T-helper 1 cell (primary cell): ENCODE data around the gene CTRL.
"Not testable (repeated sequence)": the region's sequence is repeated elsewhere in the genome, so short reads cannot be mapped to it uniquely, and the experiment has no call there.

Experiments used
- DNase-seq, 5 donors: peaks; one replicate each; pipeline ENCODE4 v3.0.0-alpha.2; 2012 to 2020

Gene CTRL

DNA sequence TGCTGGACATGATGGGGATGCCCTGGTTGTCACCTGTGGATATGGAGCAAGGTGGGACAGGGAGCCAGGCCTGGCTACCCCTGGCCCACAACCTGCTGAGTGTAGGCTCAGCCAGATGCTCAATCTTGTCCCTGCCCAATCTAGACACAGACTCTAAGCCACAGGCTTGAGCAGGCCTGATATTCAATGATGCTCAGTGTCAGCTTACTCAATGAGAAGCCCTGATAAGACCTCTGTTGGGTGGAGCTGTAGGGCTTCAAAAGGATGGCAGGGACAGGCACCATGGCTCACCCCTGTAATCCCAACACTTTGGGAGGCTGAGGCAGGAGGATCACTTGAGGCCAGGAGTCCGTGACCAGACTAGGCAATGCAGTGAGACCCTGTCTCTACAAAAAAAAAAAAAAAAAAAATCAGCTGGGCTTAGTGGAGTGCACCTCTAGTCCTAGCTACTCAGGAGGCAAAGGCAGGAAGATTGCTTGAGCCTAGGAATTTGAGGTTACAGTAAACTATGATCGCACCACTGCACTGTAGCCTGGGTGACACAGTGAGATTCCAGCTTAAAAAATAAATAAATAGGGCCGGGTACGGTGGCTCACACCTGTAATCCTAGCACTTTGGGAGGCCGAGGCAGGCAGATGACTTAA, 8.9 kb upstream of the CTRL start:
- DNase-seq, result no peak

DNA sequence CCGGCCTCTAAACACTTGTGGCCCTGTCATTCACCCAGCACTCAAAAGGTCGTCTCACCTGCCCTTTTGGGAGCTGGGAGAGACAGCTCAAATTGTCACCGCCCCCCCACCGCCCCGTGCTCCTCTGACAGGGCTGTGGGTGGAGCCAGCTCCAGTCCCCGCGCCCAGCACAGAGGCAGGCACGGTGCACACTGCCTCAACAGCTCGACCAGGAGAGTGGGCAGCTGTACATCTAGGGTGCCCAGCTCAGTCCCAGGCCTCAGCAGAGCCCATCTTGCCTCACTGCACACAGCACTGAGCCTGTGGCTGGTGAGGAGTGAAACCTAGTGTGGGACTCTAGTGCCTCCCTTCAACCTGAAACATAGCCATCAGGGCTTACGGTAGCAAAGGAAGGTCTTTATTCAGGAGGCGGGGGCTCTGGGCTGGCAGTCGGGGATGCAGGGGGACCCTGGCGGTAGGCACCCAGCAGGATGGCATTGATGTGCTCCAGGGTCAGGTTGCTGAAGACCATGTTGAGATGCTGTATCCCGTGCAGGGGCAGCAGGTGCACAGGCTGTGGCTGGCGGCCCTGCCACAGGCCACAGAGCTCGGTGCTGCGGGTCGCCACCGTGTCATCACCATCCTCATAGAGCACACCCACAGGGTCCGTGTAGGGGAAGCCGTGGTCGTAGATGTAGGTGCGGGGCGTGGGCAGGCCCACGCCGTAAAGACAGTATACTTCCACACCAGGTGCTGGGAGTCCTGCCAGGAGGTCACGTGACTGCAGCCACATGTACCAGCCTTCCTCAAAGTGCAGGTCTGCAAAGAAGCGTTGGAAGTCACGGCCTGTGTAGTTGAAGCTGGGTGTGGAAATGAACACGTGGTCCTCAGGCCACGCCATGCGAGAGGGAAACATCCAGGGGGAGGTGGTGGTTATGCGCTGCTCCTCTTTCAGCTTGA, 8.1 kb upstream of the CTRL start:
- DNase-seq, result peak in 2 of 5 donors; percentile 27 to 36

DNA sequence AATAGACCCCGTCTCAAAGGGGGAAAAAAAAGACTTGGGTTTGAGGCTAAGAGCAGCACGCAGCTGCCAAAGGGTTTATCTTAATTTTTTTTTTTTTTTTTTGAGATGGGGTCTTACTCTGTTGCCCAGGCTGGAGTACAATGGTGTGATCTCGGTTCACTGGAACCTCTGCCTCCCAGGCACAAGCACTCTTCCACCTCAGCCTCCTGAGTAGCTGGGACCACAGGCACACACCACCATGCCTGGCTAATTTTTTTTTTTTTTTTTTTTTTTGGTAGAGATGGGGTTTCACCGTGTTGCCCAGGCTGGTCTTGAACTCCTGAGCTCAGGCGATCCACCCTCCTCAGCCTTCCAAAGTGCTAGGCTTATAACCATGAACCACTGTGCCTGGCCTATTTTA, 6.1 kb upstream of the CTRL start:
- not testable (repeated sequence) for DNase-seq

DNA sequence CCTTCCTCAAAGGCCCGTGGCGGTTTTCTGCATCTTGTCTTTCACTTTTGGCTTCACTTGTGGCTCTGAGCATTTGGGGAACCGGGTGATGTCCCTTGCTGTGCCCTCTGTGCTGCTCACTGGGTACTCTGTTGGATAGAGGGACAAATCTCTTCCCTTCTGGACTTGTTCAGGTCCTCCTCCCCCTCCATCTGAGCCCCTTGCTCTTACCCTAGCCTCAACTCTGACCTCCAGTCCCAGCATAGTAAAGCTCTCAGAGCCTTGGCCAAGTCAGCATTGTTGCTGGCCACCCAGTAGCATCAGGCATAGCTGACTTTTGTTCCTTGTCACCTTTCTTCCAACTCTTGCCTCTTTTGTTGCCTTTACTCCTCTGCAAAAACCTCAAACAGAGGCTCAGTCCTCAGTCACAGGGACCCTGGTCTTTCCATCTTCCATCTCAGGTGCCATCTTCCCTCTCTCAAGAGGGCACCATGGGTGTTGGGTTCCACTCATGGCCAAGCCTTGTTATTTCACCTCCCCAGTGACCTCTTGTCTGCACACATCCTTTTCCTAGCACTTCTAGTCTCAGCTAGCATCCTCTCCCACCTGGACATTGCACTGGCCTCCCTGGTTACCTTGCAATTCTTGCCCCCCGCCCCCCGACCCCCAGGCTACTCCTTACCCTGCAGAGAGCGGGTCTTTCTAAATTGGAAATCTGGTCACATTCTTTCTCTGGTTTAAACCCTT, 5.4 kb upstream of the CTRL start:
- peak; percentile 48 to 90 (median 67) for DNase-seq

DNA sequence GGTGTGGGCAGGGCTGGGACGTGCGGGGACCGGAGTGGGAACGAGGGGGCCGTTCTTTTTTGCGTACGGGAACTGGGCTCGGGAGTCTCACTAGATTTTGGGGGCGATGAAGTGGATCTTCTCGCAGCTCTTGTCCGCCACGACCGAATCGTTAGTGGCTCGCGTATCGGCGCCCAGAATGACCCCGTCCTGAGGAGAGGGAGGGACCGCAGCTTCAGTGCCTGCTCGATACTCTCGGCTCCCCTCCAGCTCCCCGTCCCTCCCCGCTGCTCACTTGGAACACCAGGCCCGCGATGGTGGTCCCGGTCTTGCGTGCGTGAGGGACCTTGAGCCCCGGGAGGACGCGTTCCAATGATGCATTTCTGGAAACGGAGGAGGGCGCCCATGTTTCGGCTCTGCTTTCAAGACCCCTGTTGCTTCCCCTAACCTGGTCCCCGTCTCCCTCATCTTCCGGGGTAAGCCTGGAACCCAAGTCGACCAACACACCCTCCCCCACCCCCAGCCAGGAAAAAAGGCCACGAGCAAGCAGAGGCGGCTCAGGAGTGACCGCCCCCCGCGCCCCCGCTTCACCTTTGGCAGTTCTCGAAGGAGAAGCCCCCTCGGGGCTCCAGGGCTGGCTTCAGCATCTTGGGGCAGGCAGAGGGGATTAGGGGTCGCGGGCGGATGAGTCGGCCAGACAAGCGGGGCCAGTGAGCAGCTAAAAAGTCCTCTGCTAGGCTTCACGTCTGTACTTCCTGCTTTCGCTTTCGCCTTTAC, 4.6 kb upstream of the CTRL start, which contains the start of gene PSMB10:
Gene PSMB10, minus strand, starts transcription at position 727 of the 756 bp plus-strand sequence. Its CDS starts 101 bp downstream, at position 626.
- peak in 1 of 5 donors; percentile 10 for DNase-seq

DNA sequence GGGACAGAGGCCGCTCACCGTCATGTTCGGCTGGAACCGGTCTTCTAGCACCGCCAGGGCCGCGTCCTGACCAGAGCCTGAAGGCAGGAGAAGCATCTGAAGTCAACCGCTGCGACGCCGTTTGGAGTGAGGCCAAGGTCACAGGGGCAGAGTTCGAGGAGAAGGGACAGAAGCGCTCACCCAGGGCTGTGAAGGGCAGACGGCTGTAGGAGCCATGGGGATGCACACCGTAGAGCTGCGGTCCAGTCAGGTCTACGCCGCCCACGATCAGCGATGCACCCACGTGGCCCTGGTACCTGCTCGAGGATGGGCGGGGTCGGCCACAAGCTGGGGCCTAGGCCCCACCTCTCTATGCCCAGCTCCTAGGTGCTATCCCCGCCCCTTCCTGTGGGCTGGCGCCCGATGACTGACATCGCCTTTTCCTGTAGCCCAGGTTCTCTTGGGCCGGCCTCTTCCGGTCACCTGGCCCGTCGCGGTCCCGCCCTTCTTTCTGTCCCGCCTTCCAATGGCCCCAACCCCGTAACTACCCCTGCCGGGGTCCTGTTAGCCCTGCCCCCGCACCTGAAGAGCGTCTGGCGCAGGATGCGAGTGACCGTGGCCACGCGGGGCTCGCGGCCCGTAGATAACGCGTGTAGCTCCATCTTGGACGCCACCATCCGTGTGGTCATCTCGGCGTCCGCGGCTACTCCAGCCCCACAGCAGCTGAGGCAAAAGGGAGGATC, 3.9 kb upstream of the CTRL start:
- peak; percentile 94 to 96 (median 95) for DNase-seq

DNA sequence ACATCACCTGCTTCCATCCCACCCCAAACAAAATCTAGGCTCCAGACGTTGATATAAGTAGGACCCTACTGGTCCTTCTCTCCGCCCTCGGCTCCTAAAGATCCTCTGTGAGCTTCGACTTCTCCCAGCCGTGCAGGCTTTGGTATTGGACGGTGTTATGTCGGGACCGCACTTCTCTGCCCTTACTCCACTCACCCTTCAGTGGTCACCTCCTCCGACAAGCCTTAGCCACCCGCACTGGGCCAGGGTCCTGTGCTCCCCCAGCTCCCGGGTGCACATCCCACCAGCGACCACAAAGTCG, 3.4 kb upstream of the CTRL start:
- DNase-seq, result no peak

DNA sequence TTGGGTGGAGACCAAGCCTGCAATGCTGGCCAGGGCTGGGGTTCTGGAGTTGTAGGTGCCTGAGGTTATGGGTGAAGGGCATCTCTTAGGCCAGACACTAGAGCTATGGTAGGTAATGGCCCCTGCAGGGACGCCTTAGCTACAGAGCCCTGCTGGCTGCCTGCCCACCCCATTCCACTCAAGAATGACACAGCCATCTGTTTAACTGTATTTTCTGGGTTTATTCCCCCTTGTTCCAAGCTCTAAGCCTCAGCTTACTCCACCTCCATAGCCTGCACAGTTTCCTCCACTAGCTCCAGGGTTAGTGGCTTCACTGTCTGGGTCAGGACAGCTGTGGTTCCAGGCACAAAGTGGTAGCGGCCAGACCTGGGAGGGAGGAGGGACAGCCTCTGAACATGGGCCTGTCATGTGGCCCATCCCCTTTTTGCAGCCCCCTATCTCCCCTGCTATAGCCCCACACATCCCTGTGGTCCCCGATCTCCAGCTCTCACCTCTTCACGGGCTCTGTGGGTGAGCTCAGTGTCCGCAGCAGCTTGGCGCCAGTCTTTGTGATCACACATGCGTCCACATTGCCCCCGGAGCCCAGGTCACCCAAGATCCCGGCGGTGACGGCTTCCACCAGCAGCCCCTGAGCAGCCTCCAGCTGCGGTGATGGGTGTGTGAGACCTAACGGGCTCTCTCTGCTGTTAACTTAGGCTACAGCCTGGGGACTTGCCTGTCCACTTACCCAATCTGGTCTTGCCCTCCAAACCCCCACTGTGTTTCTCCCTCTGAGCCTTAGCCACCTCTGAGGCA, 2.8 kb upstream of the CTRL start:
- DNase-seq, result no peak

DNA sequence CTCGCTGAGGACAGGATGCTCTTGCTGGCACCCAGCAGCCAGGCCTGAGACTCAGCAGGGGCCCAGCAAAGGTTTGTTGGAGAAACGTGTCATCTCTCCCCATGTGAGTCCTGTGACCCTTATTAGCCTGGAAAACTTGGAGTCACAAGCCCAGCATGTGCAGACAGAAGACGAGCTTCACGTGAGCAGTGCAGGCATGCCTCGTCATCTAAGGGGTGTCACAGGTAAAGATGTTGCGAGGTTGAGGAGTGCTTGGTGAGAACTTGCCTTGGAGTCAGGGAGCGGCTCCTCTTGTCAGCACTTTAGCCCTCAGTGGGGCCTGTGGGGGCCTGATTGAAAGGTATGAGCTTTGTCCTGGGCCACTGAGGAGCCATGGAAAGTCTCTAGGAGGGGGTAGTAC, 2.1 kb upstream of the CTRL start:
- no peak for DNase-seq

DNA sequence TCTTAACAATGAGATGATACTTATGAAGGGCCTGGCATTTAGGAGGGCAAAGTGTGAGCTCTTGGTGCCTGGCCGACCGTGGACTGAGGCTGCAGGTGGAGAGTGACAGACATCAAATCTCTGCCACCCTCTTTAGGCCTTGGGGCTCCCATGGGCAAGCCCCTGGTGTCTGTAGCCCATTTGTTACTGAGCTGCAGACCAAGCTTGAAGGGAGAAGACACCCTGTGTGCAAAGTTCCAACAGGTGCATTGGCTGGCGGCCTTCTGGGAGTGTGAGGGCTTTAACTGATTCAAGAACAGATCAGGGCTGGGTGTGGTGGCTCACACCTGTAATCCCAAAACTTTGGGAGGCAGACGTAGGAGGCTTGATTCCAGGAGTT, 789 bp upstream of the CTRL start:
- DNase-seq, result no peak

DNA sequence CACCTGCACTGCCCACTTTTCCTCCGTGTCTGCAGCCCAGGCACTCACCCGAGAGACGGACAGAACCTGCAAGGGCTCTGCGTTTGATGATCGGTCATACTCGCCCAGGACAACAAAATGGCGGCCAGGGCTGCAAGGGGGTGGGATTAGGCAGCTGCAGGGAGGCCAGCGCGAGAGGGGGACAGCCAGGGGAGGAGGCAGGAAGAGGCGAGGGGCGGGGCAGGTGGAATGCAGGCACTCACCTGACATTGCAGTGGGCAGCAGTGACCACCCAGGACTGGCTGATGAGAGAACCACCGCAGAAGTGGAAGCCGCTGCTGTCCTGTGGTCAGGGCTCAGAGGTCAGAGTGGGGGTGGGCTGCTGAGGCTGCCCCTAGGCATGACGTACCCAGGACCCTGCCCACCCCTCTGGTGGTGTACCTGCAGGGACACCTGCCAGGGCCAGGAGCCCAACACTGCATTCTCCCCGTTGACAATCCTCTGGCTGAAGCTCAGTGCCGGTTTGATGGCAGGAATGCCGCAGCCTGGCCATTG, 917 bp downstream of the CTRL start:
- no peak for DNase-seq

DNA sequence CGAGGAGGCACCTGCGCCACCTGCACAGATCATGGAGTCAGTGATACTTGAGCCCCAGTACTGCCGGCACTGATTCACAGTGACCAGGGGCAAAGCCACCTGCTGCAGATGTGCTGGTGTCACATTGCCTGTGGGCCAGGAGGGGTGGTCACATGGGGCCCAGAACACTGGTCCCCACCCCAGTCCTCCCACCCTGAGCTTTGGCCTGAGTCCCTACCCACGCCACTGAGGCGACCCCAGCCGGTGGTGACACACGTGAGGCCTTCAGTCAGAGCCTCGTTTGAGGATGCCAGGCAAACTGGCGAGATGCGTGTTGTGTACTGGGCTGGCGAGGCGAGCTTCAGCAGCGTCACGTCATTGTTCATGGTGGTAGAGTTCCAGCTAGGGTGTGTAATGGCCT, 1.5 kb downstream of the CTRL start:
- DNase-seq, result no peak

DNA sequence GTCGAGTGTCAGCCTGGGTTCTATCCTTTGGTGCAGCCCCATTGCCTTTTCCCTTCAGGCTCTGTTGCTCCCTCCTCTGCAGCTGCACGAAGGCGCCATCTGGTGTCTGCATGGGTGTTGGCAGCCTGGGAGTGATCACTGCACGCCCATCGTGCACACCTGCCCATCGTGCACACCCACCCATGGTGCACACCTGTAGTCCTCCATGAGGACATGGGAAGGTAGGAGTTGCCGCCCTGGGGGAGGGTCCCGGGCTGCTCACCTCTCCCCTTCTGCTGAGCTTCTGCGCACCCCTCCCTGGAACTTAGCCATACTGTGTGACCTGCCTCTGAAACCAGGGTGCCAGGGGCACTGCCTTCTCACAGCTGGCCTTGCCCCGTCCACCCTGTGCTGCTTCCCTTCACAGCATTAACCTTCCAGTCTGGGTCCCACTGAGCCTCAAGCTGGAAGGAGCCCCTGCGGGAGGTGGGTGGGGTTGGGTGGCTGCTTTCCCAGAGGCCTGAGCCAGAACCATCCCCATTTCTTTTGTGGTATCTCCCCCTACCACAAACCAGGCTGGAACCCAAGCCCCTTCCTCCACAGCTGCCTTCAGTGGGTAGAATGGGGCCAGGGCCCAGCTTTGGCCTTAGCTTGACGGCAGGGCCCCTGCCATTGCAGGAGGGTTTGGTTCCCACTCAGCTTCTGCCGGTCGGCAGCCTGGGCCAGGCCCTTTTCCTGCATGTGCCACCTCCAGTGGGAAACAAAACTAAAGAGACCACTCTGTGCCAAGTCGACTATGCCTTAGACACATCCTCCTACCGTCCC, 2.9 kb downstream of the CTRL start:
- DNase-seq, result peak; percentile 46 to 69 (median 63)

DNA sequence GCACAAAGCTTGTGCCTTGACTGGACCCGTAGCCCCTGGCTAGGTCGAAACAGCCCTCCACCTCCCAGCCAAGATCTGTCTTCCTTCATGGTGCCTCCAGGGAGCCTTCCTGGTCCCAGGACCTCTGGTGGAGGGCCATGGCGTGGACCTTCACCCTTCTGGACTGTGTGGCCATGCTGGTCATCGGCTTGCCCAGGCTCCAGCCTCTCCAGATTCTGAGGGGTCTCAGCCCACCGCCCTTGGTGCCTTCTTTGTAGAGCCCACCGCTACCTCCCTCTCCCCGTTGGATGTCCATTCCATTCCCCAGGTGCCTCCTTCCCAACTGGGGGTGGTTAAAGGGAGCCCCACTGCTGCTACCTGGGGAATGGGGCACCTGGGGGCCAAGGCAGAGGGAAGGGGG, 3.5 kb downstream of the CTRL start:
- no peak for DNase-seq

DNA sequence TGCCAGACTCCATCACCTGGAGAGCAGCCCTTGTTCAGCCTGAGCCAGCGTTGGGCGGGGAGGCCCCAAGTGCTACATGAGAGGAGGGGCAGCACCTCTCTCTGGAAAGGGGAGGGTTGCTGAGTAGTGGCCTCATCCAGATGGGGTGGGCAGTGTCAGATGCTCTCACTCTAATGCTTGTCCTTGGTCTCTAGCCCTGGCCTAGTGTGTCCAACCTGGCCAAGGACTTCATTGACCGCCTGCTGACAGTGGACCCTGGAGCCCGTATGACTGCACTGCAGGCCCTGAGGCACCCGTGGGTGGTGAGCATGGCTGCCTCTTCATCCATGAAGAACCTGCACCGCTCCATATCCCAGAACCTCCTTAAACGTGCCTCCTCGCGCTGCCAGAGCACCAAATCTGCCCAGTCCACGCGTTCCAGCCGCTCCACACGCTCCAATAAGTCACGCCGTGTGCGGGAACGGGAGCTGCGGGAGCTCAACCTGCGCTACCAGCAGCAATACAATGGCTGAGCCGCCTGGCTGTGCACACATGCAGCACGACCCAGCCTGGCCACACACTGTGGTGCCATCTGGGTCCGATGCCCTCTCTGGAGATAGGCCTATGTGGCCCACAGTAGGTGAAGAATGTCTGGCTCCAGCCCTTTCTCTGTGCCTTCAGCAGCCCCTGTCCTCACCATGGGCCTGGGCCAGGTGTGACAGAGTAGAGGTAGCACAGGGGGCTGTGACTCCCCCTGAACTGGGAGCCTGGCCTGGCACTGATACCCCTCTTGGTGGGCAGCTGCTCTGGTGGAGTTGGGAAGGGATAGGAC, 4.3 kb downstream of the CTRL start:
- DNase-seq, result no peak

DNA sequence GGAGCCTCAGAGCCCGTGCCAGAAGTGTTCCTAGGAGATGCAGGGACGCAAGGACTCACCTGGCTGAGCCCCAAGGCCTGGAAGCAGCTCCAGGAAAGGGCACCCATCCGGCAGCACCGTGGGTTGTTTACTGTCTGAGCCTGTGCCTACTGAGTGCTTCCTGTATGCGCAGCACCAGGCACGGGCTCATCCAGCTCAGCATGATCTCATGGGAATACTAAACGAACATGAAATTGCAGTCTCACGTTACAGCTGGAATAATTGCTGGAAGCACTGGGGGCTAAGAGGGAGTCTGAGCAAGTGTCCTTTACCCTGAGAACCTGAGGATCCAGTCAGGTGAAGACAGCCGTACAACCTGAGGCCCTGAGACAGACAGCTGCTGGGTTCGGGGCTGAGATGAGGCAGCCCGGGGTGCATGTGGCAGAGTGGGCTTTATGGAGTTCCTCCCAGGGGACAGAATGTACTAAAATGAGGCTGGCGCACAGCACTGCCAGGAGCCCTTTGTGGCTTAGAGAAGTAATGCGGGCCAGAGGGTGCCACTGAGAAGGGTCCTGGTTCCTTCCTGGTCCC, 5.4 kb downstream of the CTRL start:
- no peak for DNase-seq

DNA sequence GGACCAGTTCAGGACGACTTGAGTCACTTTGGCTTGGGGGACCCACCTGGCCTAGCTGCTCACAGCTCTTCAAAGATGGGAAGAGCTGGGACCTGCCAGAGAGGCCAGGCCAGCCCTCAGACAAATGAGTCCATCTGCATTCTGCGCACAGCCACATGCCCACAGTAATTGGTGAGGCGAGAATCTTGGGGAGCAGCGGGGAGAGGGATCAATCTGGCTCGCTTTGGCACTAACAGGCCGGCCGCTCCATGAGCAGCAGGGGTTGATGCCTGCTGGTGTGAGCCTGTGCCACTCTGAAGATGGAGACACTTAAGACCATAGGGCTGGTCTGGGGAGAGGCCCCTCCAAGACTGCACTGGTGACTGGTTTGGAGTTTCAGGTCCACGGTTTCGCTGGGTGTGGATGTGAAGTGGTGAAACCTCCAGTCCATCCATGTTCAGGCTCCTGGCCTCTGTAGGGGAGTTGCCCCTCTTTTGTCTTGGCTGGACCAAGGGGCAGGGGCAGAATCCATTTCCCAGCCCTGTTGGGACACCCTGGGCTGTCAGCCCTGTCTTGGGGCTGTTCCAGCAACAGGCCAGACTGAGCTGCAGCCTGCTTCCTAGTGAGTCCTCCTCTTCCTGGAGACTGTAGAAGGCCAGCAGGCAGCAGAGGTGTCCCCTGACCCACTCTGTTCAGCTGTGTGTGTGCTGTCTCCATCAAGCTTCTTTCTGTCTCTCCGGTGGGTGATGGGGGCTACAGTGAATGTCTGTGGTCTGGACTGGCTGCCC, 7.3 kb downstream of the CTRL start:
- DNase-seq, result no peak
